GM12872 (cell line): ENCODE data around the gene TMEM114.

Experiments used
- TF ChIP-seq, protein P1 (sequence below): IDR thresholded peaks from 3 replicates; pipeline ENCODE4 v1.5.1; 2011; ENCODE audit warnings: low read depth, mild to moderate bottlenecking, low read length, moderate library complexity; ENCODE audit not compliant: insufficient read depth

The TMEM114 gene

DNA sequence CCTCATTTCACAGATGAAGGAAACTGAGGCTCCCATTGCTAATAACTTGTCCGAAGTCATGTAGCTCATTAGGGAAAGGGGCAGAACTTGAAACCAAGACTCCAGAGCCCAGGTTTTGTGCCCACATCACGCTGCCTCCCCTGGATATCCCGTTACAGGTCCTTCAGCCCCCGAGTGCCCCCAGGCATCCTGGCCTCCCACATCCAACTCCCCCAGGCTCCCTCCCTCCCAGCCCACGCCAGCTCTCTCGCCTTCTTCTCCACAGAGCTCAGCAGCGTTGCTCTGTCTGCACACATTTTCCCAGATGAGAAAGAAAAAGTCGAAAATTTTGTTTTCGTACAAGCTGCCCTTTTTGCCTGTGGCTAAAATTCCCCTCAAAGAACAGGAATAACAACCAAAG, 16.9 kb upstream of the TMEM114 start:
- TF ChIP-seq, protein P1, sequence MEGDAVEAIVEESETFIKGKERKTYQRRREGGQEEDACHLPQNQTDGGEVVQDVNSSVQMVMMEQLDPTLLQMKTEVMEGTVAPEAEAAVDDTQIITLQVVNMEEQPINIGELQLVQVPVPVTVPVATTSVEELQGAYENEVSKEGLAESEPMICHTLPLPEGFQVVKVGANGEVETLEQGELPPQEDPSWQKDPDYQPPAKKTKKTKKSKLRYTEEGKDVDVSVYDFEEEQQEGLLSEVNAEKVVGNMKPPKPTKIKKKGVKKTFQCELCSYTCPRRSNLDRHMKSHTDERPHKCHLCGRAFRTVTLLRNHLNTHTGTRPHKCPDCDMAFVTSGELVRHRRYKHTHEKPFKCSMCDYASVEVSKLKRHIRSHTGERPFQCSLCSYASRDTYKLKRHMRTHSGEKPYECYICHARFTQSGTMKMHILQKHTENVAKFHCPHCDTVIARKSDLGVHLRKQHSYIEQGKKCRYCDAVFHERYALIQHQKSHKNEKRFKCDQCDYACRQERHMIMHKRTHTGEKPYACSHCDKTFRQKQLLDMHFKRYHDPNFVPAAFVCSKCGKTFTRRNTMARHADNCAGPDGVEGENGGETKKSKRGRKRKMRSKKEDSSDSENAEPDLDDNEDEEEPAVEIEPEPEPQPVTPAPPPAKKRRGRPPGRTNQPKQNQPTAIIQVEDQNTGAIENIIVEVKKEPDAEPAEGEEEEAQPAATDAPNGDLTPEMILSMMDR, result no peak

DNA sequence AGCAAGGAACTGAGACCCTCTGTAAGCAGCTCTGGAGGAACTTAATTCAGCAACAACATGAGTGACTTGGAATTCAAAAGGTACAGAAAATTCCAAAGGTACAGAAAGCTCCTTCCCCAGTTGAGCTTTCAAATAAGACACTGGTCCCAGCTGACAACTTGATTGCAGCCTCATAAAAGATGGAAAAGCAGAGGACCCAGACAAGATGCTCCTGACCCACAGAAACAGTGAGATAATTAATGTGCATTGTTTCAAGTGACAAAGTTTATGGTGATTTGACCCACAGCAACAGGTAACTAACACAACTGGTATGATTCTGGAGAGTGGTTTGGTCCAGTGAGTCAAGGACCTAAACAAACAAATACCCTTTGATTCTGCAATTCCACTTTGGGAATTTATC, 15.2 kb upstream of the TMEM114 start:
- TF ChIP-seq, protein P1, result no peak

DNA sequence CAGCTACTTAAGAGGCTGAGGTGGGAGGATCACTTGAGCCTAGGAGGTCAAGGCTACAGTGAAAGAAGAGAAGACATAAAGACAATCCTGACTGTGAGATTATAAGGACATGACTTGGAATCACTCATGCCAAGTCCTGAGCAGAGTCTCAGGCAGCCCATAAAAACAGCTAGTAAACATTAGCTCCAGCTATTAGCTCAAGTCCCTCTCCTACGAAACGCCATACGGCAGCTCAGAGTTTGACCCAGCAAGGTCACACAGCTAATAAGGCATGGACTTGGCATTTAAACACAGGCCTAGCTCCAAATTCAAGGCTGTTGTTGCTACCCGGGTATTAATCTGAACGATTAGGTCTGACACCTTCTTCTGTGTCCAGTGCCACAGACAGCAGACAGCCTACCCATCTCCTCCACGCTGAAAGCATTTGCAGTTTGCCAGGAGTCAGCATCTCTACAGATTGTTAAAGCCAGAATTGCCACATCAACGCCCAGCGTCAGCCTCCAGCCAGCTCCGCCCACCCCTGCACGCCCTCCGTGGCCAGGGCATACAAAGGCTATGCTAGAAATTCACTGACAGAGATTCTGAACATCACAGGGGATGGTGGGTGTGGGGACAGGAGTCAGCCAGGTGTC, 9.9 kb upstream of the TMEM114 start:
- TF ChIP-seq, protein P1, result no peak

DNA sequence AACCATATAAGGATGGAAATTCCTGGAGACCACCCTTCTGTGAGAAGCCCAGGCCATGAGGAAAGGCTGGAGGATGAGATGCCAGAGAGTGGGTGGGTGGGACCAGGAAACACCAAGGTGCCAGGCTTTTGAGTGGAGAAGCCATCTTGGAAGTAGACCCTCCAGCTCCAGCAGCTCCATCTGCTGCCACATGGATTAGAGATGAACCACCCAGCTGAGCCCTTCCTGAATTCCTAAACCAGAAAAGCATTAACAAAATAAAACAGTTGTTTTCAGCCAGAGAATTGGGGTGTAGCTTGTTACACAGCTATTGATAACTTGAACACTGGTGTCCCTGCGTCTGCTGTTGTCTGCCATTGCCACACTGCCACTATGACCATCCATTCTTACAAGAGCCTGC, 6.3 kb upstream of the TMEM114 start:
- TF ChIP-seq, protein P1, result no peak

DNA sequence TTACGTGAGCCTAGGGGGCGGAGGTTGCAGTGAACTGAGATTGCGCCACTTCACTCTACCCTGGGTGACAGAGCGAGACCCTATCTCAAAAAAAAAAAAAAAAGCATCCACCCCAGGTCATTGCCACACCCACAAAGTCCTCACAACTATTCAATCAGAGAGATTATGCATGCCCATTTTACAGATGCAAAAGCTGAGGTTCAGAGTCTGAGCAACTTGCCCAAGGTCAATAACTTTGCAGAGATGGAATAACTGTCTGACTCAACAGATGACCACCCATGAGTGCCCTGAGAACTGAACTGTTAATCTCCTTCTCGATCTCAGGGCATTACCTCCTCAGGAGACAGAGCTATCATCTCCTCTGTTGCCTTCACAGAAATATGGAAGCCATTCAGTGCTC, 5.5 kb upstream of the TMEM114 start:
- TF ChIP-seq, protein P1, result no peak

DNA sequence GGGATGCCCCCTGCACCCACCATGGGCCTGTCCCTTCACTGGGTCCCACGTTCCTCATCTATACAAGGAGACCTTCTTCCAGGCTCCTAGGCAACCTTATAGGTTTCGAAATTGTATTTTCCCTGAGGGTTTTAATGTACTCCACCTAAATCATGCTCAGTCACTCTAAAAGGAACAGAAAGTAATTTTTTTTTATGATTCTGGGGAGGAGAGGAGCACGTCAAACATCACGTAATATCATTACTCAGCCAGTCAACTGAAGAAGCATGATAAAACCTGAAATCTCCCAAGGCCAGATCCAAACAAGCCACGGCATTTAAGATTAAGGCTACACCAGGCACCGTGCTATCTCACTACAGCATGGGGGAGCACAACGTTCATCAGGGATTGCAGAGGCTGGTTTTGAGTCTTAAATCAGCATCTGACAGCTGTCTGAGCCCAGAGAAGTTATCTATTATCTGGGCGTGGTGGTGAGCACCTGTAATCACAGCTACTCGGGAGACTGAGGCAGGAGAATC, 3.9 kb upstream of the TMEM114 start:
- TF ChIP-seq, protein P1, result no peak

DNA sequence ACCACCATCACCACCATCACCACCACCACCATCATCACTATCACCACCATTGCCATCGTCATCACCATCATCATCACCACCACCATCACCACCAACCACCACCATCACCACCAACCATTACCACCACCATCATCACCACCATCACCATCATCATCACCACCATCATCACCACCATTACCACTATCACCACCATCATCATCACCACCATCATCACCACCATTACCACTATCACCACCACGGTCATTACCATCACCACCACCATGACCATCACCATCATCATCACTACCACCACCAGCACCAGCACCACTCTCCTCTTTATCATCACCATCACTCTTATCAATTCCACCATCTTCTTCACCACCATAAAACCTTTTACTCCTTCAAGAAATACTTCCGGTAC, 1.1 kb upstream of the TMEM114 start:
- TF ChIP-seq, protein P1, result no peak
